Measurements from ENCODE around the gene IFT20. TPM values are rescaled to one million over a fixed set of nuclear protein-coding genes. Genes with fewer than 3 reads are reported as not detected.
"Not testable (repeated sequence)": the region's sequence is repeated elsewhere in the genome, so short reads cannot be mapped to it uniquely, and the experiment has no call there.

Gene IFT20
- total RNA-seq, 3 donors from 2014 or later, result 40.2 to 52.8 (median 47.2) TPM

DNA sequence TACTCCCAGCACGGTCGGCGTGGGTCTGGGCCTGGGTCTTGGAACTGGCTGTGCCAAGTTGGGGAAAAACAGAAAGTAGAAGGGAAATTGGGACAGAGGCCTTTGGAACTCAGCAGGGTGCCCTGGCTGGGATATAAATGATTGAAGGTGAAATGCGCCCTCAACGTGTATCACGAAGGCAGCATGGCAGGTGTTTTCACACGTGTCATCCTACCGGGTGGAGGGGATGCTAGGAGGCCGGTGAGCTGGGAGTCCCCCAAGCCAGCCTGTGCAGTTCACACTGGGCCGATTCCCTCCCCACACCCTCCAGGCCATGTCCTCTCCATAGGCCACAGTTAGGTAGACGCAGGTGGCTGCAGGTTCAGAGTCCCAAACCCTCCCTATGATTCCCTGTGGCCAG lies 6.2 kb upstream of the IFT20 start:
- intact Hi-C loops (cut with DNase I; ENCODE audit: low total_unique reads), result no loop called here
- TF ChIP-seq, protein P1, sequence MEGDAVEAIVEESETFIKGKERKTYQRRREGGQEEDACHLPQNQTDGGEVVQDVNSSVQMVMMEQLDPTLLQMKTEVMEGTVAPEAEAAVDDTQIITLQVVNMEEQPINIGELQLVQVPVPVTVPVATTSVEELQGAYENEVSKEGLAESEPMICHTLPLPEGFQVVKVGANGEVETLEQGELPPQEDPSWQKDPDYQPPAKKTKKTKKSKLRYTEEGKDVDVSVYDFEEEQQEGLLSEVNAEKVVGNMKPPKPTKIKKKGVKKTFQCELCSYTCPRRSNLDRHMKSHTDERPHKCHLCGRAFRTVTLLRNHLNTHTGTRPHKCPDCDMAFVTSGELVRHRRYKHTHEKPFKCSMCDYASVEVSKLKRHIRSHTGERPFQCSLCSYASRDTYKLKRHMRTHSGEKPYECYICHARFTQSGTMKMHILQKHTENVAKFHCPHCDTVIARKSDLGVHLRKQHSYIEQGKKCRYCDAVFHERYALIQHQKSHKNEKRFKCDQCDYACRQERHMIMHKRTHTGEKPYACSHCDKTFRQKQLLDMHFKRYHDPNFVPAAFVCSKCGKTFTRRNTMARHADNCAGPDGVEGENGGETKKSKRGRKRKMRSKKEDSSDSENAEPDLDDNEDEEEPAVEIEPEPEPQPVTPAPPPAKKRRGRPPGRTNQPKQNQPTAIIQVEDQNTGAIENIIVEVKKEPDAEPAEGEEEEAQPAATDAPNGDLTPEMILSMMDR (IDR thresholded peaks at IDR 0.05), result no peak
- TF ChIP-seq POLR2AphosphoS5 (IDR thresholded peaks at IDR 0.05), result no peak
- no peak for TF ChIP-seq POLR2A (IDR thresholded peaks at IDR 0.05)
- DNase-seq (ENCODE audit: low spot score in 2 of 2), result no peak
- Histone ChIP-seq H3K36me3 (peaks cover 6% of the 10 kb centered on the region), H3K27me3 (no peaks in the 10 kb centered on the region), H3K27ac (no peak overlapping the region), H3K9me3 (no peaks in the 10 kb centered on the region), H3K4me3 (no peak overlapping the region), H3K4me1 (peaks cover 0 to 8% of the 10 kb centered on the region in 2 donors)

DNA sequence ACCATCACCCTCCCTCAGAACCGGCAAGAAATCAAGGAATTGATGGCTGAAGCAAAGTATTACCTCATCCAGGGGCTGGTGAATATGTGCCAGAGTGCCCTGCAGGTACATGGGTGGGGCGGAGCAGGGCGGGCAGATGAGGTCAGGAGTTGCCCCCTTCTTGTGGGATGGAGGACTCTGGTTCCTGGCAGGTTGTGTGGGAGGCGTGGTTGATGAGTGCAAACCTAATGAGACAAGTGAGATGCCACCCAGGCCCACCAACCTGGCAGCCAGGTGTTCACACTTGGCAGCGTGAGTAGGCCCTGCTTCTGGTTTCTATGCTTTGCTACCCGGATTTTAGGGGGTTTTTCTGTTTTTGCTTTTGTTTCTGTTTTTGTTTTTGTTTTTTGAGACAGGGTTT lies 5.1 kb upstream of the IFT20 start:
- H3K4me1 ChIP-seq, result peaks cover 0 to 6% of the 10 kb centered on the region in 2 donors
- H3K4me3 ChIP-seq, result no peak overlapping the region
- TF ChIP-seq, protein P1 (IDR thresholded peaks at IDR 0.05), result no peak
- TF ChIP-seq POLR2A (IDR thresholded peaks at IDR 0.05) (no peak), POLR2AphosphoS5 (IDR thresholded peaks at IDR 0.05) (no peak)
- peaks cover 6% of the 10 kb centered on the region for H3K36me3 ChIP-seq
- no peak for DNase-seq (ENCODE audit: low spot score in 2 of 2)
- no peaks in the 10 kb centered on the region for H3K9me3 ChIP-seq
- H3K27ac ChIP-seq, result no peak overlapping the region
- H3K27me3 ChIP-seq, result no peaks in the 10 kb centered on the region
- intact Hi-C loops (cut with DNase I; ENCODE audit: low total_unique reads), result no loop called here

DNA sequence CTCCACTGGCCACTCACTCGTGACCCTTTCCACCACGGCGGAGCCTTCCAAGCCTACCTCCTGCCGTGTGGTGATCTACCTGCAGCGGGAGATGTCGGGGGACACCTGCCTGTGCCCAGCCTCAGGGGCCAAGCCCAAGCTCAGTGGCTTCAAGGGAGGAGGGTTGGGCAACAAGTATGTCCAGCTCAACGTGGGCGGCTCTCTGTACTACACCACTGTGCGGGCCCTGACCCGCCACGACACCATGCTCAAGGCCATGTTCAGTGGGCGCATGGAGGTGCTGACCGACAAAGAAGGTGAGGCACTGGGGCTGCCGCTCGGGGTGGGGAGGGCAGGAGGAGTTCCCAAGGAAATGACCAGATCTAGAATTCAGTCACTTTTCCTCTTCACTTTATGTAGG lies 4.2 kb upstream of the IFT20 start:
- intact Hi-C loops (cut with DNase I; ENCODE audit: low total_unique reads), result no loop called here
- H3K4me3 ChIP-seq, result no peak overlapping the region
- peaks cover 5% of the 10 kb centered on the region for H3K36me3 ChIP-seq
- DNase-seq (ENCODE audit: low spot score in 2 of 2), result no peak
- no peaks in the 10 kb centered on the region for H3K9me3 ChIP-seq
- no peaks in the 10 kb centered on the region for H3K27me3 ChIP-seq
- no peak for TF ChIP-seq POLR2A (IDR thresholded peaks at IDR 0.05)
- TF ChIP-seq, protein P1 (IDR thresholded peaks at IDR 0.05), result no peak
- no peak for TF ChIP-seq POLR2AphosphoS5 (IDR thresholded peaks at IDR 0.05)
- H3K4me1 ChIP-seq, result peaks cover 1 to 8% of the 10 kb centered on the region in 2 donors
- peak overlapping the region; percentile 8 to 13 for H3K27ac ChIP-seq

DNA sequence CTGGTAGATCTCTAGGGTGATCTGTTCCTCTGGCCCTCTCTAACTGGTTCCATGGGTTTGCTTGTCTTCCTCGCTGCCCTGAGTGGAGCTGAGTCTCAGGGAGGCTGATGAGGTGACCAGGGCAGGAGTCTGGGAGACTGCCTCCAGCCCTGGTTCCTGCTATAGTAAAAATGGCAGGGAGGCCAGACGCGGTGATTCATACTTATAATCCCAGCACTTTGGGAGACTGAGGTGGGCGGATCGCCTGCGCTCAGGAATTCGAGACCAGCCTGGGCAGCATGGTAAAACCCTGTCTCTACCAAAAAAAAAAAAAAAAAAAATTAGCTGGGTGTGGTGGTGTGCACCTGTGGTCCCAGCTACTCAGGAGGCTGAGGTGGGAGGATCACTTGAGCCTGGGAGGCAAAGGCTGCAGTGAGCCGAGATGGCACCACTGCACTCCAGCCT lies 3.5 kb upstream of the IFT20 start:
- peaks cover 3 to 14% of the 10 kb centered on the region in 2 donors for H3K4me1 ChIP-seq
- peak overlapping the region; percentile 41 to 99 for H3K27ac ChIP-seq

DNA sequence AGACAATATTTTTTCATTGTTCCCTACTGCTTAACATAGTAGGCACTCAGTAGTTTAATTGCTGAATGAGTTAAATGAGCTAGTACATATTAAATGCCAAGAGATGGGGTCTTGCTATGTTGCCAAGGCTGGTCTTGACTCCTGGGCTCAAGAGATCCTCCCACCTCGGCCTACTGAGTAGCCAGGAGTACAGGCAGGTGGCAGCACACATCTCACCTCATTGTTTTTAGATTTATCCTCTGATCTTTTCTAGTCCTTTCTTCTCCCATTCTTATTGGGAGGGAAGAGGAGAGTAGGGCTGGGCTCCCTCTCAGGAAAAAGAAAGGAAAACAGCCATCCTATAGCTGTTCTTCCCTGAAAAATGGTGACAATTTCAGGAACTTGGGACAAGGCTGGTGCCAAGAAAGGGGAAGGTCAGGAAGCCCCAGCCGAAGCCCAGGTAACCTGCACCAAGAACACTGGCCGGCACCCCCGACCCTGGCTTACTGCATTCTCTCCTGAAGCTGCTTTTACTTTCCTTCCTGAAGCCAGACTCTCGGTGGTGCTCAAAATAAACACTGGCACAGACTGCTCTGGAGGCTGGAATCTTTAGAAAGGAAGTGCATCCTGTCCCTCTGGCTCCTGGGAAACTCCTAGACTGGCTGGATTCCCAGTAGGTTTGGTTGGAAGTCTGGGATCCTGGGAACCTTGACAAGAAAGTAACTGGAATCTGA lies 2.9 kb upstream of the IFT20 start:
- Histone ChIP-seq H3K36me3 (no peaks in the 10 kb centered on the region), H3K4me1 (peaks cover 3 to 17% of the 10 kb centered on the region in 2 donors), H3K9me3 (no peaks in the 10 kb centered on the region), H3K27me3 (no peaks in the 10 kb centered on the region), H3K27ac (peak overlapping the region; percentile 41 to 99), H3K4me3 (peak overlapping the region in 1 of 3 donors; percentile 21)
- TF ChIP-seq, protein P1 (IDR thresholded peaks at IDR 0.05), result no peak
- no peak for TF ChIP-seq POLR2A (IDR thresholded peaks at IDR 0.05)
- no peak for TF ChIP-seq POLR2AphosphoS5 (IDR thresholded peaks at IDR 0.05)
- intact Hi-C loops (cut with DNase I; ENCODE audit: low total_unique reads), result no loop called here
- DNase-seq (ENCODE audit: low spot score in 2 of 2), result no peak

More for the DNA sequence above, 3.5 kb upstream of the IFT20 start:
- intact Hi-C loops (cut with DNase I; ENCODE audit: low total_unique reads); H3K36me3 ChIP-seq; H3K9me3 ChIP-seq; H3K27me3 ChIP-seq; DNase-seq (ENCODE audit: low spot score in 2 of 2): not testable (repeated sequence)
- peak overlapping the region in 1 of 3 donors; percentile 21 for H3K4me3 ChIP-seq
